ENCODE data around the gene MICA. TPM values are rescaled to one million over a fixed set of nuclear protein-coding genes. Genes with fewer than 3 reads are reported as not detected.

The MICA gene
- total RNA-seq, 4 donors from 2014 or later: 15.9 to 28.3 (median 23.7) TPM

DNA sequence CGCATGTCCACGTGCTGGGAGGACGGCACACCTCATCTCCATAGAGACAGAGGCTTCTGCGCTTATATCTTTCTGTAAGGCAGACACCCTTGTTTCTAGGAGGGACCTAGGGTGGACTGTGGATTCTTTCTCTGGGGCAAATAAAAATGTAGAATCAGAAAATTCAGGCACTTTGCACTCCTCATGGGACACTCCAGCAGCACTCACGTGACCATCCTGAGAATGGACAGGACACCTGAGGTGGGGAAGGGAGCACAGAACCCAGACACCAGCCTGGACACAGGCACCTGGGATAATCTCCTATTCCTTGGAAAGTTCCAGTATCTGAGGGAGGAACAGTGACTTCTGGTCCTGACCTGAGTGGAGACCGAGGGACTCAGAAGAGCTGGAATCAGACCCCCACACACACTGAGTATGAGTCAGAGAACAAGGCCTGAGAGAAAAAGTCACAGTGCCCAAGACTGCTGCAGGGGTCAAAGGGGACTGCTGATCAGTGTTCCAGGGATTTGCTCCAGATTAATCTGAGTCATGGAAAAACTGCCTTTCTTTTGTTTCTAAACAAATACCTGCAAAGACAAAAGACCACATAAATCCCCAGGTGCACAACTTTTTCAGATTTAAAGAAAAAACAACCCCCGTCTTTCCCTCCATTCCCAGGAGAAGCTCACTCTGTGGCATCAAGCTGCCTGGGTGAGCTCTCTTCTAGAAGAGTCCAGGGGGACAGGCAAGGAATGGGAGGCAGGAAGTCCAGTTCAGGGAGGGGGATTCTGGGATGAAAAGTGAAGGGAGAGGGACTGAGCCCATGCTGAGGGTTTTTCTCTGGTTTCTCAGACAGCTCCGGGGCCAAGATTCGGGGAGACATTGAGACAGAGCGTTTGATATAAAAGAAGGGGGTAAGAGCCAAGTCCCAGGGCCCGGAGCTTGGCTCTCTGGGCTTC lies 58.9 kb downstream of the MICA start:
- Histone ChIP-seq H3K27me3 (no peaks in the 10 kb centered on the region), H3K27ac (peak overlapping the region in 3 of 4 donors; percentile 31 to 85 (median 69)), H3K4me3 (peak overlapping the region in 3 of 4 donors; percentile 23 to 60 (median 50)), H3K4me1 (peaks cover 0 to 16% (median 6%) of the 10 kb centered on the region in 4 donors), H3K36me3 (no peaks in the 10 kb centered on the region), H3K9me3 (no peaks in the 10 kb centered on the region)
- no peak for TF ChIP-seq POLR2A (IDR thresholded peaks at IDR 0.05)
- no peak for TF ChIP-seq EP300 (IDR thresholded peaks at IDR 0.05)
- TF ChIP-seq, protein P1, sequence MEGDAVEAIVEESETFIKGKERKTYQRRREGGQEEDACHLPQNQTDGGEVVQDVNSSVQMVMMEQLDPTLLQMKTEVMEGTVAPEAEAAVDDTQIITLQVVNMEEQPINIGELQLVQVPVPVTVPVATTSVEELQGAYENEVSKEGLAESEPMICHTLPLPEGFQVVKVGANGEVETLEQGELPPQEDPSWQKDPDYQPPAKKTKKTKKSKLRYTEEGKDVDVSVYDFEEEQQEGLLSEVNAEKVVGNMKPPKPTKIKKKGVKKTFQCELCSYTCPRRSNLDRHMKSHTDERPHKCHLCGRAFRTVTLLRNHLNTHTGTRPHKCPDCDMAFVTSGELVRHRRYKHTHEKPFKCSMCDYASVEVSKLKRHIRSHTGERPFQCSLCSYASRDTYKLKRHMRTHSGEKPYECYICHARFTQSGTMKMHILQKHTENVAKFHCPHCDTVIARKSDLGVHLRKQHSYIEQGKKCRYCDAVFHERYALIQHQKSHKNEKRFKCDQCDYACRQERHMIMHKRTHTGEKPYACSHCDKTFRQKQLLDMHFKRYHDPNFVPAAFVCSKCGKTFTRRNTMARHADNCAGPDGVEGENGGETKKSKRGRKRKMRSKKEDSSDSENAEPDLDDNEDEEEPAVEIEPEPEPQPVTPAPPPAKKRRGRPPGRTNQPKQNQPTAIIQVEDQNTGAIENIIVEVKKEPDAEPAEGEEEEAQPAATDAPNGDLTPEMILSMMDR (IDR thresholded peaks at IDR 0.05): no peak
- DNase-seq (ENCODE audit: low spot score in 2 of 2): no peak
- 51 to 60% methylated on average over 11 of the region's 11 CpGs for WGBS, 2 donors

DNA sequence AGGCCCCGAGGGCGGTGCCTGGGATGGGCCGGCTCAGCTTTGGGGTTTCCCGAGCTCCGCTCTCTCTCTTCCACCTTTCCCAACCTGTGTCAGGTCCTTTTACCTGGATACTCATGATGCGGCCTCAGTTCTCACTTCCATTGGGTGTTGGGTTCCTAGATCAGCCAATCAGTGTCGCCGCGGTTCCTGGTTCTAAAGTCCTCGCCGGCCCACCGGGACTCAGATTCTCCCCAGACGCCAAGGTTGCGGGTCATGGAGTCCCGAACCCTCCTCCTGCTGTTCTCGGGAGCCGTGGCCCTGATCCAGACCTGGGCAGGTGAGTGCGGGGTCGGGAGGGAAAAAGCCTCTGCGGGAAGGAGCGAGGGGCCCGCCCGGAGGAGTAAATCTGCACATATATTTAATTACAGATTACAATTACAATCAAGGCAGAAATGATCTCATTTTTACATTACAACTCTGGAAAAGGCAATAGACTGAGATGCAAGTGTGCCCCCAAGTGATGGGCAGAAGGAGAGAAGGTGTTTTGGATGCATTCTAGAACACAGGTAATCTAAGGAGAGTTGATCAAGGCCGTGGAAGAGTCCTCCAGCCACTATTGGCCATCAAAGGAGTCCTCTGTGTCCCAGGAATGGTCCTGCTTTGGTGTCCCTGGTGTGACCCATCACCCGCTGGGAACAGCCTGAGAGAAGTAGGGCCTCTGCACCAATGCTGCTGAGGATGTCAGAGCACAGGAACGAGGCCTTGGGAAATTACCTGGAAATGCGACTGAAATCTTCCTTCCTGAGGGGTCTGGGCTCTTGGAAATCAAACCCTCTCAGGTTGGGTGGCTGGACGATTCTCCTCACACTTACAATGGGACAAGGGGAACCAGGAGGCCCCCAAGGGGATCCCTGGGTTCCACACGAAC lies 59.8 kb downstream of the MICA start:
- peak; percentile 65 to 92 for DNase-seq (ENCODE audit: low spot score in 2 of 2)
- H3K27ac ChIP-seq: peak overlapping the region in 3 of 4 donors; percentile 31 to 85 (median 69)
- no peaks in the 10 kb centered on the region for H3K9me3 ChIP-seq
- H3K36me3 ChIP-seq: no peaks in the 10 kb centered on the region
- H3K4me3 ChIP-seq: peak overlapping the region; percentile 20 to 60 (median 36)
- 24 to 26% methylated on average over 27 to 28 of the region's 29 CpGs for WGBS, 2 donors
- TF ChIP-seq, protein P1 (IDR thresholded peaks at IDR 0.05): no peak
- peak in 1 of 2 donors; percentile 74 for TF ChIP-seq EP300 (IDR thresholded peaks at IDR 0.05)
- TF ChIP-seq POLR2A (IDR thresholded peaks at IDR 0.05): peak in 1 of 2 donors; percentile 52
- peaks cover 0 to 16% (median 6%) of the 10 kb centered on the region in 4 donors for H3K4me1 ChIP-seq
- no peaks in the 10 kb centered on the region for H3K27me3 ChIP-seq

DNA sequence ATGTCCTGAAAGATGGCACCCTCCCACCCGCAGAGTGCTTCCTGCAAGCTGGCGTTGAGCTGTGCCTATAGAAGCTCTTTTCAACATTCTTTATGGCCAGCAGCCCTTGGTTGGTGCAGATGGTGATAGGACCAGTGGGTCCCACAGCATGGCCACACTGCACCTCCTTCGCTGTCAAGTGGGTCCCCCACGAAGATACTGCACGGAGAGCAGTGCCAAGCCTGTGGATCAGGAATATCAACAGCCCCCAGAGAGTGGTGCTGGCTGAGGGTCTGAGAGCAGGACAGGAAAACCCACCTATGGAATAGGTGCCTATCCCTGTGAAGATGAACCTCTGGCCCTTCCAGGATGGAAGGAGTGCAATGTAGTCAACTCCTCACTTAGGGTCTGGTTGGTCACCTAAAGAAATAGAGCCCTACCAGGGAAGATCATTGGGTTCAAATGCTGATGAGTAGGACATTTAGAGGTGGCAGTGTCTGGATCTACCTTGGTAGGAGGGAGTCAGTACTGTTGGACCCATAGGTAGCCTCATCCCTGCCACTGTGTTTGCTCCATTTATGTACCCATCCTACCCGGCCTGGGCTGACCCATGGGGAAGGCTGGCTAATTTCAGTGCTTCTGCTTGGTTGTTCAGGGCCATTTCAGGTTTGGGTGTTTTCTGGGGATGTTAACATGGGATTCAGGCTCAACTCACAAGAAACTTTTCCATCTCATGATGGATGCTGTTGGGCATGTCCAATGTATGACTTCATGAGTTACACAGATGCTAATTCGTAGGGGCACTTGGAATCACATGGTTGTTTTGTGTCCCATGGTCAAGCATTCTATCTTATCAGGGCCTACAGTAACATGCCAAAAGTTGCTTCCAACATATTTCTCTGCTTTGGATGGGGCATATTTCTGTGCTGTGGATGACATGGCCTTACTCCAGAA lies 61.1 kb downstream of the MICA start:
- DNase-seq (ENCODE audit: low spot score in 2 of 2): no peak
- no peaks in the 10 kb centered on the region for H3K27me3 ChIP-seq
- H3K27ac ChIP-seq: no peak overlapping the region
- TF ChIP-seq POLR2A (IDR thresholded peaks at IDR 0.05) (no peak), EP300 (IDR thresholded peaks at IDR 0.05) (no peak)
- TF ChIP-seq, protein P1 (IDR thresholded peaks at IDR 0.05): no peak
- WGBS, 2 donors: 86 to 94% methylated on average over 7 of the region's 7 CpGs
- H3K4me3 ChIP-seq: peak overlapping the region in 2 of 4 donors; percentile 50 to 60
- H3K9me3 ChIP-seq: no peaks in the 10 kb centered on the region
- peaks cover 0 to 16% (median 6%) of the 10 kb centered on the region in 4 donors for H3K4me1 ChIP-seq
- no peaks in the 10 kb centered on the region for H3K36me3 ChIP-seq

Small RNAs within 50 kb of the gene (small RNA-seq; reads per million reads assigned to genes)
- gene HLA-S: not detected
- gene MIR6891: not detected
- gene RF00019: not detected
- not detected for gene RNU6-283P

Other genes with a start within 250 kb of the MICA start
- 10 to 100 TPM; 13.8 to 25.1 (median 18.7) TPM for gene CCHCR1, start 245.8 kb upstream of the MICA start, total RNA-seq
- 1 to 10 TPM; 1.2 to 4.6 (median 4.0) TPM for gene TCF19, start 245.0 kb upstream of the MICA start, total RNA-seq
- 1 to 10 TPM in 2 of 4 donors, not detected in 2; 1.2 to 9.8 TPM for gene POU5F1, start 232.9 kb upstream of the MICA start, total RNA-seq
- 100 to 1,000 TPM; 148 to 482 (median 409) TPM for gene HLA-C, start 131.5 kb upstream of the MICA start, total RNA-seq
- 100 to 1,000 TPM; 570 to 933 (median 787) TPM for gene HLA-B, start 46.4 kb upstream of the MICA start, total RNA-seq
- gene MICB, start 94.5 kb downstream of the MICA start, total RNA-seq: 1 to 10 TPM; 1.0 to 8.0 (median 4.1) TPM
- gene MCCD1, start 125.4 kb downstream of the MICA start, total RNA-seq: not detected
- 100 to 1,000 TPM; 306 to 436 (median 358) TPM for gene DDX39B, start 138.4 kb downstream of the MICA start, total RNA-seq
- 1 to 10 TPM in 3 of 4 donors, under 1 TPM in 1; 0.60 to 3.8 (median 2.2) TPM for gene ATP6V1G2, start 143.0 kb downstream of the MICA start, total RNA-seq
- 10 to 100 TPM; 26.2 to 30.2 (median 27.7) TPM for gene NFKBIL1, start 144.0 kb downstream of the MICA start, total RNA-seq
- not detected for gene LTA, start 168.7 kb downstream of the MICA start, total RNA-seq
- not detected for gene TNF, start 172.0 kb downstream of the MICA start, total RNA-seq
- gene LTB, start 178.8 kb downstream of the MICA start, total RNA-seq: not detected
- 10 to 100 TPM; 15.7 to 86.5 (median 20.8) TPM for gene LST1, start 182.7 kb downstream of the MICA start, total RNA-seq
- not detected for gene NCR3, start 189.4 kb downstream of the MICA start, total RNA-seq
- 10 to 100 TPM; 27.1 to 66.3 (median 50.4) TPM for gene AIF1, start 211.6 kb downstream of the MICA start, total RNA-seq
- gene PRRC2A, start 217.1 kb downstream of the MICA start, total RNA-seq: 100 to 1,000 TPM in 2 of 4 donors, 10 to 100 TPM in 2; 71.4 to 113 (median 88.0) TPM
- gene BAG6, start 249.1 kb downstream of the MICA start, total RNA-seq: 100 to 1,000 TPM; 189 to 228 (median 210) TPM

All from tibial nerve (tissue), 4 donors.